Keratinocyte (primary cell): ENCODE results near the gene SYT6. TPM values are rescaled to one million over a fixed set of nuclear protein-coding genes. Genes with fewer than 3 reads are reported as not detected.

ENCODE experiments used
- DNase-seq: peaks from one replicate; pipeline ENCODE4 v3.0.0-alpha.2; 2011; ENCODE audit warnings: low read depth, missing footprints, low spot score
- FAIRE-seq: peaks from 2 replicates; lab custom pipeline; 2011; peaks lifted over from hg19 to GRCh38; lab: Jason Lieb, UNC
- H2AFZ ChIP-seq: 2 replicates; pipeline ENCODE4 v1.6.0; 2012; ENCODE audit warnings: low read length, control low read depth, inconsistent platforms; ENCODE audit not compliant: control insufficient read depth
- H3K27ac ChIP-seq: 2 replicates; pipeline ENCODE4 v1.5.1; 2011; ENCODE audit warnings: low read length; ENCODE audit not compliant: control insufficient read depth, insufficient read depth
- H3K27me3 ChIP-seq: 3 replicates; pipeline ENCODE4 v1.6.0; 2011; ENCODE audit warnings: low read length; ENCODE audit not compliant: control insufficient read depth, insufficient read depth; ENCODE audit errors: extremely low read depth
- H3K36me3 ChIP-seq, 2 experiments: 2 replicates in 1 of 2; 3 replicates in 1 of 2; pipeline ENCODE4 v1.5.1; 2011; ENCODE audit warnings: low read length in 2 of 2, mild to moderate bottlenecking in 1 of 2; ENCODE audit not compliant: control insufficient read depth in 2 of 2, insufficient read depth in 2 of 2; ENCODE audit errors: extremely low read depth in 1 of 2
- H3K4me1 ChIP-seq: 3 replicates; pipeline ENCODE4 v1.5.1; 2011; ENCODE audit warnings: low read length; ENCODE audit not compliant: control insufficient read depth, insufficient read depth; ENCODE audit errors: extremely low read depth
- H3K4me2 ChIP-seq: 3 replicates; pipeline ENCODE4 v1.6.0; 2011; ENCODE audit warnings: low read depth, low read length; ENCODE audit not compliant: control insufficient read depth, insufficient read depth; ENCODE audit errors: extremely low read depth
- H3K4me3 ChIP-seq, 3 experiments: fragments of 200-600 bp in 1 of 3; sonication (generic) in 1 of 3; 2 replicates in 2 of 3; 3 replicates in 1 of 3; pipeline ENCODE4 v1.5.1; 2011 to 2016; ENCODE audit warnings: low read length in 3 of 3, mild to moderate bottlenecking in 3 of 3, control low read depth in 2 of 3, inconsistent platforms in 1 of 3, low read depth in 1 of 3, mixed read lengths in 1 of 3, mixed run types in 1 of 3, moderate library complexity in 1 of 3; ENCODE audit not compliant: control insufficient read depth in 2 of 3, insufficient read depth in 2 of 3; ENCODE audit errors: extremely low read depth in 1 of 3
- H3K79me2 ChIP-seq: 2 replicates; pipeline ENCODE4 v1.6.0; 2012; ENCODE audit warnings: low read length; ENCODE audit not compliant: control insufficient read depth, insufficient read depth
- H3K9ac ChIP-seq: 3 replicates; pipeline ENCODE4 v1.6.0; 2011; ENCODE audit warnings: low read length; ENCODE audit not compliant: control insufficient read depth, insufficient read depth; ENCODE audit errors: extremely low read depth
- H3K9me1 ChIP-seq: 3 replicates; pipeline ENCODE4 v1.6.0; 2011; ENCODE audit warnings: low read length; ENCODE audit not compliant: control insufficient read depth, insufficient read depth; ENCODE audit errors: extremely low read depth
- H3K9me3 ChIP-seq: 2 replicates; pipeline ENCODE4 v1.5.1; 2012; ENCODE audit warnings: low read depth, low read length; ENCODE audit not compliant: control insufficient read depth
- H4K20me1 ChIP-seq: 3 replicates; pipeline ENCODE4 v1.6.0; 2011; ENCODE audit warnings: low read length; ENCODE audit not compliant: control insufficient read depth, insufficient read depth; ENCODE audit errors: extremely low read depth
- CTCF ChIP-seq, 3 experiments: IDR thresholded peaks in 1 of 3; conservative IDR thresholded peaks in 1 of 3; optimal IDR thresholded peaks in 1 of 3; 2 replicates in 2 of 3; 3 replicates in 1 of 3; pipeline versions ENCODE3 to v1.5.1; 2011; ENCODE audit warnings: low read length in 3 of 3, mild to moderate bottlenecking in 3 of 3, moderate library complexity in 2 of 3, control low read depth in 1 of 3, inconsistent platforms in 1 of 3; ENCODE audit not compliant: insufficient read depth in 2 of 3; ENCODE audit errors: extremely low read depth in 1 of 3
- EZH2 ChIP-seq: IDR thresholded peaks from one replicate; pipeline ENCODE4 v1.6.1; 2012; ENCODE audit warnings: inconsistent platforms, mild to moderate bottlenecking, low read length, moderate library complexity
- dilution Hi-C: fragments of 300-500 bp; cut with MboI; formaldehyde crosslinking; loops from one replicate; pipeline ENCODE4 v1.7.0; 2020; ENCODE audit warnings: low sequenced_read_pairs; ENCODE audit not compliant: extremely low pct_ligation_motif_present
- polyA plus RNA-seq, 5 experiments: library from polyadenylated mRNA; depleted of rRNA in 3 of 5; stranded (reverse) in 3 of 5; stranded (forward) in 1 of 5; unstranded in 1 of 5; fragments of >200 nt; gene quantifications; 1 replicate in 1 of 5; 2 replicates in 3 of 5; 3 replicates in 1 of 5; pipeline versions ENCODE4 v1.2.1 to v1.2.3, GENCODE V29; 2011 to 2012; ENCODE audit warnings: missing spikeins in 2 of 5, low read depth in 1 of 5, low replicate concordance in 1 of 5

SYT6 gene
- polyA plus RNA-seq, 1 donor (not counting 4 experiments of a cell fraction or from before 2014, with no cell fraction given) = not detected

DNA sequence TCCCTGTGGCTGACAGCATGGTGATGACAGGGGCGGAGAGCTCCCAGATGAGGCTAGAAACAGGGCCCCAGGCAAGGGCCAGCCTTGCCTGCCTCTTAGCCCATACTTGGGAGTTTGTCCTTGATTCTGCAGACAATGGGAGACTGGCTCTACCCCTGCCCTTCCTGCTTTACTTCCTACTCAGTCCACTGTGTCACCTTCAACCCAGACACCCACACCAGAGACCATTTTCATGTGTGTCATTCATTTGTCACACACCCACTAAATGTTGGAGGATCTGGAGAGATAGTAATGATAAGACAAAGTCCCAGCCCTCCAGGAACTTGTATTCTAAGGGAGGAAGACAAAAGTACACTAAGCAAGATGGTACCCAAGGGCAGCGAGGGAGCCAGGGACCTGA, 43.7 kb downstream of the SYT6 start:
- DNase-seq = no peak
- no peaks in the 10 kb centered on the region for H3K36me3 ChIP-seq
- H3K27me3 ChIP-seq = no peaks in the 10 kb centered on the region
- H3K9me1 ChIP-seq = no peaks in the 10 kb centered on the region
- no peak overlapping the region for H3K4me2 ChIP-seq
- H3K27ac ChIP-seq = no peak overlapping the region
- no peaks in the 10 kb centered on the region for H3K9me3 ChIP-seq
- H4K20me1 ChIP-seq = no peaks in the 10 kb centered on the region
- no peak for TF ChIP-seq CTCF (optimal IDR thresholded peaks at IDR 0.05 in 1 of 3, IDR thresholded peaks at IDR 0.05 in 1 of 3, conservative IDR thresholded peaks at IDR 0.05 in 1 of 3; ENCODE audit: extremely low read depth in 1 of 3, insufficient read depth in 2 of 3, low read length in 3 of 3)
- TF ChIP-seq EZH2 = no peak
- no peak overlapping the region for H3K4me3 ChIP-seq
- FAIRE-seq = no peak
- H3K79me2 ChIP-seq = no peaks in the 10 kb centered on the region
- dilution Hi-C loops = no loop called here
- H2AFZ ChIP-seq = no peak overlapping the region
- H3K4me1 ChIP-seq = peaks cover 20% of the 10 kb centered on the region
- H3K9ac ChIP-seq = no peak overlapping the region

- H3K27ac ChIP-seq = no peak overlapping the region
- no peak for DNase-seq
- H3K9ac ChIP-seq = no peak overlapping the region
- TF ChIP-seq EZH2 = no peak
- no peak for TF ChIP-seq CTCF (optimal IDR thresholded peaks at IDR 0.05 in 1 of 3, IDR thresholded peaks at IDR 0.05 in 1 of 3, conservative IDR thresholded peaks at IDR 0.05 in 1 of 3; ENCODE audit: extremely low read depth in 1 of 3, insufficient read depth in 2 of 3, low read length in 3 of 3)
- no peak overlapping the region for H3K4me2 ChIP-seq
- peaks cover 8% of the 10 kb centered on the region for H3K4me1 ChIP-seq
- H3K4me3 ChIP-seq = no peak overlapping the region
- no peaks in the 10 kb centered on the region for H3K79me2 ChIP-seq
- FAIRE-seq = no peak
- dilution Hi-C loops = no loop called here
- H4K20me1 ChIP-seq = no peaks in the 10 kb centered on the region
- H3K36me3 ChIP-seq = no peaks in the 10 kb centered on the region
- no peak overlapping the region for H2AFZ ChIP-seq
- H3K27me3 ChIP-seq = no peaks in the 10 kb centered on the region
- H3K9me3 ChIP-seq = no peaks in the 10 kb centered on the region
- H3K9me1 ChIP-seq = no peaks in the 10 kb centered on the region
These were observed 44.9 kb downstream of the SYT6 start for GRCh38 chr1:114108751-114109255.
